ENCODE data around the gene PDE2A. TPM values are rescaled to one million over a fixed set of nuclear protein-coding genes. Genes with fewer than 3 reads are reported as not detected.

PDE2A gene
- polyA plus RNA-seq, 2 of the 4 experiments (the other 2 are of a cell fraction): 0.62 to 1.5 TPM

DNA sequence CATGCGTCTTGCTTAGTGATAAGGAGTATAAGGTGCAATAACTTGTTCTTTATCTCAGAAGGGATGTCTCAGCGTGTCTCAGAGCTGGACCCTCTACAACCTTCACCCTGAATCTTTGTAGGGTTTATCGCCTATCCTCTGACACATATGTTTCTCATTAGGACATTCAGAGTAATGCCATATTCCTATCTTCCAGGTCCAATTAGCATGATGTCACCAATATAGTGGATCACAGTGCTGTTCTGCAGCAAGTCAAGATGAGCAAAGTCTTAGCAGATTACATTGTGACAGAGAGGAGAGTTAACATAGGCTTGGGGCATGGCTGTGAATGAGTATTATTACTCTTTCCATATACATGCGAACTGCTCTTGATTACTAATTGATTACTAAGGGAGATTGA lies 129.6 kb downstream of the PDE2A start:
- FAIRE-seq: no peak
- no peak for TF ChIP-seq EHF (CRISPR knock-in tag; IDR thresholded peaks at IDR 0.05)
- TF ChIP-seq, protein P1, sequence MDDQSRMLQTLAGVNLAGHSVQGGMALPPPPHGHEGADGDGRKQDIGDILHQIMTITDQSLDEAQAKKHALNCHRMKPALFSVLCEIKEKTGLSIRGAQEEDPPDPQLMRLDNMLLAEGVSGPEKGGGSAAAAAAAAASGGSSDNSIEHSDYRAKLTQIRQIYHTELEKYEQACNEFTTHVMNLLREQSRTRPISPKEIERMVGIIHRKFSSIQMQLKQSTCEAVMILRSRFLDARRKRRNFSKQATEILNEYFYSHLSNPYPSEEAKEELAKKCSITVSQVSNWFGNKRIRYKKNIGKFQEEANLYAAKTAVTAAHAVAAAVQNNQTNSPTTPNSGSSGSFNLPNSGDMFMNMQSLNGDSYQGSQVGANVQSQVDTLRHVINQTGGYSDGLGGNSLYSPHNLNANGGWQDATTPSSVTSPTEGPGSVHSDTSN (IDR thresholded peaks at IDR 0.05): no peak
- TF ChIP-seq, protein P2, sequence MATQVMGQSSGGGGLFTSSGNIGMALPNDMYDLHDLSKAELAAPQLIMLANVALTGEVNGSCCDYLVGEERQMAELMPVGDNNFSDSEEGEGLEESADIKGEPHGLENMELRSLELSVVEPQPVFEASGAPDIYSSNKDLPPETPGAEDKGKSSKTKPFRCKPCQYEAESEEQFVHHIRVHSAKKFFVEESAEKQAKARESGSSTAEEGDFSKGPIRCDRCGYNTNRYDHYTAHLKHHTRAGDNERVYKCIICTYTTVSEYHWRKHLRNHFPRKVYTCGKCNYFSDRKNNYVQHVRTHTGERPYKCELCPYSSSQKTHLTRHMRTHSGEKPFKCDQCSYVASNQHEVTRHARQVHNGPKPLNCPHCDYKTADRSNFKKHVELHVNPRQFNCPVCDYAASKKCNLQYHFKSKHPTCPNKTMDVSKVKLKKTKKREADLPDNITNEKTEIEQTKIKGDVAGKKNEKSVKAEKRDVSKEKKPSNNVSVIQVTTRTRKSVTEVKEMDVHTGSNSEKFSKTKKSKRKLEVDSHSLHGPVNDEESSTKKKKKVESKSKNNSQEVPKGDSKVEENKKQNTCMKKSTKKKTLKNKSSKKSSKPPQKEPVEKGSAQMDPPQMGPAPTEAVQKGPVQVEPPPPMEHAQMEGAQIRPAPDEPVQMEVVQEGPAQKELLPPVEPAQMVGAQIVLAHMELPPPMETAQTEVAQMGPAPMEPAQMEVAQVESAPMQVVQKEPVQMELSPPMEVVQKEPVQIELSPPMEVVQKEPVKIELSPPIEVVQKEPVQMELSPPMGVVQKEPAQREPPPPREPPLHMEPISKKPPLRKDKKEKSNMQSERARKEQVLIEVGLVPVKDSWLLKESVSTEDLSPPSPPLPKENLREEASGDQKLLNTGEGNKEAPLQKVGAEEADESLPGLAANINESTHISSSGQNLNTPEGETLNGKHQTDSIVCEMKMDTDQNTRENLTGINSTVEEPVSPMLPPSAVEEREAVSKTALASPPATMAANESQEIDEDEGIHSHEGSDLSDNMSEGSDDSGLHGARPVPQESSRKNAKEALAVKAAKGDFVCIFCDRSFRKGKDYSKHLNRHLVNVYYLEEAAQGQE (IDR thresholded peaks at IDR 0.05): no peak
- TF ChIP-seq, protein P3, sequence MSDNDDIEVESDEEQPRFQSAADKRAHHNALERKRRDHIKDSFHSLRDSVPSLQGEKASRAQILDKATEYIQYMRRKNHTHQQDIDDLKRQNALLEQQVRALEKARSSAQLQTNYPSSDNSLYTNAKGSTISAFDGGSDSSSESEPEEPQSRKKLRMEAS (IDR thresholded peaks at IDR 0.05): no peak
- TF ChIP-seq RNF2 (IDR thresholded peaks at IDR 0.05; ENCODE audit: borderline replicate concordance, low read depth): no peak
- TF ChIP-seq, protein P4, sequence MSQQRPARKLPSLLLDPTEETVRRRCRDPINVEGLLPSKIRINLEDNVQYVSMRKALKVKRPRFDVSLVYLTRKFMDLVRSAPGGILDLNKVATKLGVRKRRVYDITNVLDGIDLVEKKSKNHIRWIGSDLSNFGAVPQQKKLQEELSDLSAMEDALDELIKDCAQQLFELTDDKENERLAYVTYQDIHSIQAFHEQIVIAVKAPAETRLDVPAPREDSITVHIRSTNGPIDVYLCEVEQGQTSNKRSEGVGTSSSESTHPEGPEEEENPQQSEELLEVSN (IDR thresholded peaks at IDR 0.05; ENCODE audit: borderline replicate concordance, low read depth): no peak
- TF ChIP-seq TFCP2L1 (CRISPR knock-in tag; IDR thresholded peaks at IDR 0.05): no peak
- TF ChIP-seq POLR2A (IDR thresholded peaks at IDR 0.05; ENCODE audit: low read length): no peak
- TF ChIP-seq RFX5 (IDR thresholded peaks at IDR 0.05): no peak
- TF ChIP-seq, protein P5, sequence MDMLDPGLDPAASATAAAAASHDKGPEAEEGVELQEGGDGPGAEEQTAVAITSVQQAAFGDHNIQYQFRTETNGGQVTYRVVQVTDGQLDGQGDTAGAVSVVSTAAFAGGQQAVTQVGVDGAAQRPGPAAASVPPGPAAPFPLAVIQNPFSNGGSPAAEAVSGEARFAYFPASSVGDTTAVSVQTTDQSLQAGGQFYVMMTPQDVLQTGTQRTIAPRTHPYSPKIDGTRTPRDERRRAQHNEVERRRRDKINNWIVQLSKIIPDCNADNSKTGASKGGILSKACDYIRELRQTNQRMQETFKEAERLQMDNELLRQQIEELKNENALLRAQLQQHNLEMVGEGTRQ (IDR thresholded peaks at IDR 0.05): no peak
- TF ChIP-seq TP53 (CRISPR knock-in tag; IDR thresholded peaks at IDR 0.05): no peak
- no peak for TF ChIP-seq BHLHE40 (IDR thresholded peaks at IDR 0.05; ENCODE audit: low read depth, low read length)
- no peak for TF ChIP-seq KDM1A (IDR thresholded peaks at IDR 0.05; ENCODE audit: low read depth)
- Histone ChIP-seq H3K4me2 (no peak overlapping the region), H3K4me1 (no peaks in the 10 kb centered on the region), H3K27ac (no peak overlapping the region), H3K4me3 (no peak overlapping the region), H3K9me3 (no peaks in the 10 kb centered on the region)
- no peak for ATAC-seq
- no peak for DNase-seq (ENCODE audit: low read depth in 1 of 2, low spot score in 1 of 2)
- WGBS (ENCODE audit: missing lambda C conversion rate): 47% methylated on average over 4 of the region's 4 CpGs
- ChIA-PET POLR2A (no interaction called here), CTCF (interaction anchor here (0.5 to 1.8 kb wide), 4 partner anchors 13 to 73 kb away, joined by 3 to 6 read pairs (median 3); no protein-coding TSS in a partner anchor)

DNA sequence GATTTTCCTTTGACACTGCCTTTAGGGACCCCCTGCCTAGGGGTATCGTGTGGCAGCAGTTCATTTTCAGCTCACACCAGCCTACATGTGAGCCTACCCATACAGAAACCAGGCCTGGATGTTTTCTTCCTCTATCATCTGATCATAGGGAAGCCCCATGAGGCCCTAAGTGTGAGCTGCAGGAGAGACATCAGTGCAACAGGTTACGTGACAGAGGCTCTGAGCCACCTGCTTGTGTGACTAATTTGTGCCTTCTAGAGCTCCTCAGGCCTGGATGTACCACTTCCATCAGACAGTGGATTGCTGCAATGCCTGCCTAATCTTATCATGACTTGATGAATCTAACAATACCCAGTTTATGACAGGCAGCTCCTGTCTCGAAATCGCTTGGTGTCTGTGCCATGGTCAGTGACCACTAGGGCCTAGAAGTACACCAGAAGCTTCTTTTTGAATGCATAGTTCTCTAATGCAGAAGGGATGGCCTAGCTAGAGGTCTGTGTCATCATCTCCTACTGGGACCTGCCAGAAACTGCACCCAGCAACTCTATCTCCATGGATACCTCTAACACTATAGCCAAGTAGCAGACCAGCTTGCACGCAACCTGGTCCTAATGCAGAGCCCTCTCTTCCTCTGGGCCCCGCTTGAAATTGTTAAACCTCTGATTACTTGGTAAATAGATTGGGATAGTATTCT lies 130.2 kb downstream of the PDE2A start:
- TF ChIP-seq EHMT2 (IDR thresholded peaks at IDR 0.05; ENCODE audit: low read depth): no peak
- no peak for TF ChIP-seq RCOR1 (IDR thresholded peaks at IDR 0.05; ENCODE audit: low read depth, low read length)
- no peak for DNase-seq (ENCODE audit: low read depth in 1 of 2, low spot score in 1 of 2)
- POLR2A ChIA-PET: no interaction called here
- Histone ChIP-seq H3K4me1 (no peaks in the 10 kb centered on the region), H3K4me2 (no peak overlapping the region), H3K9me3 (no peaks in the 10 kb centered on the region), H3K27ac (no peak overlapping the region), H3K4me3 (no peak overlapping the region)
- ATAC-seq: no peak; a peak in 3 of 6 replicates
- WGBS (ENCODE audit: missing lambda C conversion rate): 46% methylated on average over 6 of the region's 6 CpGs
- FAIRE-seq: no peak
- CTCF ChIA-PET: interaction anchor here (0.5 to 1.8 kb wide), 4 partner anchors 63 to 140 kb away, joined by 3 to 6 read pairs (median 3); no protein-coding TSS in a partner anchor

Measured in A549 (cell line).